ENCODE measurements around the gene RPLP2.

The RPLP2 gene

DNA sequence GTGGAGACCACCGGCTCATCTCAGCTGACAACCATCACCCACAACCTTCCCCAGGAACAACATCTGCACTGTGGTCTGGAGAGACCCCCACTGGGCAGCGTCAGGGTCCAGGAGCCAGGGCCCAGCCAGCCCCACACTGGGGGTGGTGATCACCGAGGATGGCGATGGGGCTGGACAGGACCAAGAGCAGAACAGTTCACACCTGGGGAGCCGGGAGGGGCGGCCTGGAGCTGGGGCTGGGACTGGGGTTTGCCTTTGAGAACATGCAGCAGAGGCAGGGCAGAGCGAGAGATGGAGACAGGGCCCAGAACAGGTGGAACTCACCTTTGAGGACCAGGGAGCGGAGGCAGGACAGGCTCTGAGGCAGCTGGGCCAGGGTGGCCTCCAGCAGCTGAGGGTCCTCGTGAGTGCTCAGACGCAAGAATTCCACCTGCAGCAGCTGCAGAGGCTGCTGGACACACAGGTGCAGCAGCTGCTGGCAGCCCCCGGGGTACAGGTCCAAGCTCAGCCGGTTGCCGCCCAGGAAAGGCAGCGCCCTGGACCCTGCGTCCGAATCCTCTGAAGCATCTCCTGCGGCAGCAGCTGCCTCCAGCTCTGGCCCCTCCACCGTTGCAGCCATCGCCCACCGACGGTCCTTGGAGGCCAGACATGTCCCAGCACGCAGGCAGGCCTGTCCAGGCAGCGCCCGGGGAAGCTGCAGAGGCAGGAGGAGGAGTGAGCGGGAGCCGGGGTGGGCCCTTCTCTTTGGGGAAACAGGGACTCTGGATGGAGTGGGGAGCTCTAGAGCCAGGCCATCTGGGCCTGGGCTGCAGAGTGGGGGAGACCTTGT, 5.8 kb upstream of the RPLP2 start:
- DNase-seq (ENCODE audit: low spot score), result no peak

DNA sequence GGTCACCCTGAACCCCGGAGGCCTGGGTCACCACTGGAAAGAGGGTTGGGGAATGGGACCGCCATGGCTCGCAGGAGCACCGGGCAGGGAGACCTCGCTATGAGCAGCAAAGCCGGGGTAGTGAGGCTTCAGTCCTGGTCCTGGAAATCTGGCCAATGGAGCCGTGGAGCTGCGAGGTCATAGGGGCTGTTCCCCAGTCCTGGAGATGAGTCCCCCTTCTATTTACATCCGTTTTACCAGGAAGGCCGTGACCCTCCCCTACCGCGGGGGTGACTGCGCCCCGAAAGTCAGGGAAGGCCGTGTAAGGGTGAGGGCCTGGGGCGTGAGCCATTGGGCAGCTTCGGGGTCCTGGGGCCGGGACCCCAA, 5.2 kb upstream of the RPLP2 start:
- no peak for DNase-seq (ENCODE audit: low spot score)

DNA sequence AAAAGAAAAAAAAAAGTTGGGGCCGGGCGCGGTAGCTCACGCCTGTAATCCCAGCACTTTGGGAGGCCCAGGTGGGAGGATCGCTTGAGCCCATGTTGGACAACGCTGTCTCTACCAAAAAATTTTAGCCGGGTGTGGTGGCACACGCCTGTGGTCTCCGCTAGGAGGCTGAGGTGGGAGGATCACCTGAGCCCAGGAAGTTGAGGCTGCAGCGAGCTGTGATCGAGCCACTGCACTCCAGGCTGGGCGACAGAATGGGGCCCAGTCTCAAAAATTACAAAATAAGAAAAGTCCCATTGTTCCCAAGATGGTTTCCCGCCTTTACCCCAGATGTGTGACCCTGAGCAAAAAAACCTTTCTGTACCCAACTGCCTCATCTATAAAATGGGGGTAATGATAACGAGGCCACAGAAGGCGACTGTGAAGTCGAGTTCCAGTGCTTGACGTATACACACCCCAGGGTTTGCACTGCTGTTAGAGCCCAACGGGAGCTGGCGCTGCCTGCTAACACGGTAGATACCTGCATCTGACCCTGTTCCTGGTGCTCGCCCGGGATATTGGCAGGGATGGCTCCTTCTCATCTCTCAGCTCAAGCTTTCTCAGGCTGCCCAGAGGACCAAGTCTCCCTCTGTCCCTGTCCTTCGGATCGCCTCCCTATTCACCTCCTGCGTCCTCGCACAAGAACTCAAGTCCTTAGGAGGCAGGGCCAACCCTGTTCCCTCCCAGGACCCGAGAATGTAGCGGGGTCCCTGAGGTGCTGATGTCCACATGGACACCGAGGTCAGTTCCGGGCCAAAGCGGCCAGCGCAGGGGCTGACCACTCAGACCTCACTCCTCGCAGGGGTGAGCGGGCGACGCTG, 1.1 kb upstream of the RPLP2 start:
- no peak for DNase-seq (ENCODE audit: low spot score)

DNA sequence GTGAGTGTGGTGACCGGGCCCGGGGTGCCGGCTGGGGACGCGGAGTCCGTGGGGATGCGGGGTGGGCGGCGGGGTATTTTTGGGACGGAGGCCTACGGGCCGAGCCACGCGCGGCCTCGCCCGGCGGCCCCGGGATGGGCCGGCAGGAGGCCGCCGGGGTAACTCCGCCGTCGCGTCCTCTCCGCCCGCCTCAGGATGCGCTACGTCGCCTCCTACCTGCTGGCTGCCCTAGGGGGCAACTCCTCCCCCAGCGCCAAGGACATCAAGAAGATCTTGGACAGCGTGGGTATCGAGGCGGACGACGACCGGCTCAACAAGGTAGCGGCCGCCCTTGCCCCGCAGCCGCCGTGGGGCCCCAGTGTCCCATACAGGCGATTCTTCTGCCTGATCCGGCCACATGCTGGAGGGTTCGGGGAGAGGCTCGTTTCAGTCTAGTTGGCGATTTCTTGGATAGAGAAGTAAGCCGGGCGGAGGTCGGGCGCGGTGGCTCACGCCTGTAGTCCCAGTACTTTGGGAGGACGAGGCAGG, 337 bp downstream of the RPLP2 start:
- no peak for DNase-seq (ENCODE audit: low spot score)

DNA sequence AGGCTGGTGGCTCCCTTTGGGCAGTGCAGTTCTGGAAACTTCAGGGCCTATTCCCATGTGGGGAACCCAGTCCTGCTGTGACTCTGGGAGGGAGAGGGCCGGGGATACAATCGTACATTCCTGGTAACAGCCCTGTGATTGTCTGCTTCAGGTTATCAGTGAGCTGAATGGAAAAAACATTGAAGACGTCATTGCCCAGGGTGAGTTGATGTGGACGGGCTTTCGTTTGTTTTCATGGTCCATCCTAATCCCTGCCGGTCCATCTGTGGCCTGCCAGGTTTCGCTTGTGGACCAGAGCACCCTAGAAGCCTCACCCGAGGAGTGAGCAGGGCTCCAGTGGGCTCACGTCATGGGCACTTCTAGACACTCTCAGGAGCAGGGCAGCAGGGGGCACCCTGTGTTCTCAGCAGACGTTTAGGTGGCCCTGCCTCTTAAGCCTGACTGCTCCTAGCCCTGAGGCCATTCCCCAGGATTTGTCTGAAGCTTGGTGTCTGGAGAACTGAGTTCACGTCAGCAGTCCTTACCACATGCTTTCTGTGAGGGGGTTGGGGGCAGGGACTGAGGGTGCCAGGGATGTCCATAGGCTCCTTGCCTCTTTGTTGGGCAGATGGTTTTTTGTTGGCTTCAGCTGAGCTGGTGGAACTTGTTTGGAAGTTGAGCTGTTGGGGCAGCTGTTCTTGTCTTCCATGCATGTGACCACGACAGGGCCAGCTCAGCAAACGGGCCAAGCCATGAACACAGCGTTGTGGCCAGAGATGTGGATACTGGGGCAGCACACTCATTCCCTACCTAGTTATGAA, 1.9 kb downstream of the RPLP2 start:
- DNase-seq (ENCODE audit: low spot score), result no peak

DNA sequence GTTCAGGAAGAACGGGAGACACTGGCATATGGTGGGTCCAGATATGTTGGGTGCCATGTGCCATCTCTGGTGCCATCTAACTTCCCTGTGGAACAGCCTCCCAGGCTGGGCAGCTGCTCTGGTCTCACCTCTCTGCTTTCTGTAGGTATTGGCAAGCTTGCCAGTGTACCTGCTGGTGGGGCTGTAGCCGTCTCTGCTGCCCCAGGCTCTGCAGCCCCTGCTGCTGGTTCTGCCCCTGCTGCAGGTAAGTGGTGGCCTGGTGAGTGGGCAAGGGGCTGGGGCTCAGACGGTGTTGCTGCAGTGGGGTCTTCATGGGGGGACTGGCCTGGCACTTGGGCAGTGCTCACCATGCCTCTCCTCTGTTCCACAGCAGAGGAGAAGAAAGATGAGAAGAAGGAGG, 2.6 kb downstream of the RPLP2 start:
- DNase-seq (ENCODE audit: low spot score), result no peak

DNA sequence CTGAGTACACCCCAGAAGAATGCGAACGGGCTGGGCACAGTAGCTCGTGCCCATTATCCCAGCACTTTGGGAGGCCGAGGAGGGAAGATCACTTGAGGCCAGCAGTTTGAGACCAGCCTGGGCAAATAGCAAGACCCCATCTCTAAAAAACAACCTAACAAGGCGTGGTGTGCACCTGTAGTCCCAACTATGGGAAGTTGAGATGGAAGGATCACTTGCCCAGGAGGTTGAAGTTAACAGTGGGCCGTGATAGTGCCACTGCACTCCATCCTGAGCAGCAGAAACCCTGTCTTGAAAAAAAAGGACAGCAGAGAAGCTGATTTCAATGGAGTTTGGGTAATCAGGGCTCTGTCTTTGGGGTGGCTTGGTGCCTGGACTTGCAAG, 3.3 kb downstream of the RPLP2 start:
- no peak for DNase-seq (ENCODE audit: low spot score)

DNA sequence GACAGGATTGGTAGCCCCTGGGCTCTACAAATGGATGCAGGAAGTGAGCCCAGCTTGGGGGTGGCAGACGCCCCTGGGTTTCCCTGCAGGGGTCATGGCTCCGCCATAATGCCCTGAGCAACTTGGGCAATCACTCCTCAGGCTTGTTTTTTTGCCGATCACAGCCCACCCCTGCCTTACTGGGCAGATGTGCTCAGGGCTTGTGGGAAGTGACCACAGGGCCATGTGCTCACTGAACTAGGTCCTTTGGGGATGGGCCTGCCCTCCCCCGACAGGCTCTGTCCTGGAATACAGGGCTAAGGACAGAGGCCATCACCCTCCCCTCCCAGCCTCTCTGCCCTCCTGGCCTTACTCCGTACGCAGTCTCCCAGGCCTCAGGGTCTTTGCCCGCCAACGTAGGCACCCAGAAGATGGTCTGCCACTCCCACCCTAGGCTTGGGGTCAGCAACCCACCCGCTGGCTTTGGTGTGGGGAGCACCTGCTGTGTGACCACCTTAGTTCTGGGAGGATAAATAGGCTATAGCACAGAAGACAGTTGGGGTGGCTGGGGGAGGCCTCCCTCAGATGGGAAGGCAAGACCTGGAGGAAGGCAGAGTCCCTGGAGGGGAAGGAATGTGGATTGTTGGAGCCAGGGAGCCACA, 3.8 kb downstream of the RPLP2 start:
- no peak for DNase-seq (ENCODE audit: low spot score)

DNA sequence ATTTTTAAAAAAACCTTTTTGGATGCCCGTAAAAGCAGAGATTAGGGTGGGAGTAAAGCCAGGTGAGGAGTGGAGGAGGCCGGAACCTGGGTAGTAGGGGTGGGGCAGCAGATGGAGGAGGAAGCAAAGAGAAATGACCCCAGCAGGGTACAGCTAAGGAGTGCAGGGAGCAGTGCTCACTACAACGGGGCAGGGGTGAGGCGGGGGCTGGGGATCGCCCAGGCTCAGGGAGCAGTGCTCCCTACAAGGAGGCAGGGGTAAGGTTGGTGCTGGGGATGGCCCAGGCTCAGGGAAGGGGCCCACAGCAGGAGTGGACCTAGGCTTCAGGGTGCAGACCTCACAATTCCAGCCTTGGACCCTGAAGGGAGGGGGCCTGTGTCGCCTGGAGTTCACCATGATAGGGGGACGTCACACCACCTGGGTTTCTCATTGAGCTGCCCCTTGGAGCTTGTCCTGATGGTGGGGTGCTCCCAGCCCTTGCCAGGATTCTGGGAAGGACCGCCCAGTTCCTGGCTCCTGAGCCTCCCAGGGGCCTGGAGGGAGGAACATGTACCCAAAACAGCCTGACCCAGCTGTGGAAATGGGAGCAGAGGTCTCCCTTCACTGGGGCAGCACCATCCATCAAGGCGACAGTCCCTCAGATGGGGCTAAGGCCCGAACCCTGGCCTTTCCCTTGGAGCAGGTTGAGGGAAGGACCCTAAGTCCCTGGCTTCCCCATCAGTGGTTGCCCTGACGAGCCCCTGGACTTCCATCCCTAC, 6.1 kb downstream of the RPLP2 start:
- no peak for DNase-seq (ENCODE audit: low spot score)

DNA sequence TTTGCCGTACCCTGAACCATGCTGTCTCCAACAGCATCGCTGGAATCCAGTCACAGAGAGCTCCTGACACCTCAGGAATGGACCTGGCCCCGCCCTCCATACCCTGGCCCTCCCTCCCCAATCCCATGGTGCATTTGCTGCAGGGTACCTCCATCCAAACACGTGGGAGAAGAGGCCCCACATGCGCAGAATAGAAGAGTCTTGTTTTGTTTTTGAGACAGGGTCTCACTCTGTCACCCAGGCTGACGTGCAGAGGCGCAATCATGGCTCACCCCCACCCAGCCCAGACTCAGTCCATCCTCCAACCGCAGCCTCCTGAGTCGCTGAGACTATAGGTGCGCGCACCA, 6.6 kb downstream of the RPLP2 start:
- no peak for DNase-seq (ENCODE audit: low spot score)

DNA sequence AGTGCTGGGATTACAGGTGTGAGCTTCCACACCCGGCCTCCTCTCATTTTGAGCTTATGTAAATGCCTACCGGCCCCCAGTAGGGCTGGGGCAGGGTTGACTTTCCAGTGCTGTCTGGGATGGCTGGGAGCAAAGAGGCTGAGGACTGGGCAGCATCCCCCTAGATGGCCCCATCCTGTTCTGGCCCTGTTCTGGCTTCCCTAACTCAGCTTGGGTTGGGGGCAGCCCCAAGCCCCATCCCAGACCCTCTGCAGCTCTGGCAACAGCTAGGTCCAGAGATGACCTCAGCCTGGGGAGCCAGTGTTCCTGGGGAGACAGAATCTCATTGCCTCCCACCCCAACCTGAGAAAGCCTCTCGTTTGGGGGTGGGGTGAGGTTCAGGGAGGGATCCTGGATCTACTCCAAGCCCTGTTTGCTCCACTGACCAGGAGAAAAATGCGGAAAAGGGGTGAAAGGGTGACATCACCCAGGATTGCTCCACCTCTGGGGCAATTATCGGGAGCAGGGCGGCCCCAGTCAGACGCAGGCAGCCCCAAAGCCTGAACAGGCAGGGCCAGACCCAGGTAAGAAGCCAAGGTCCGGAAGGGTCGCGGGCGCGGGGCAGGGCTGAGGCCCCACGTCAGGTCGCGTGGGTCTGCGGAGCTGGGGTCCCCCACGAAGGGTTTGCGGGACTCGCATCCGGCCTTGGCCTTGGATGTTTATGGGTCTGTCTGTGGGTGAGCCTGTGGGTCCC, 8.8 kb downstream of the RPLP2 start, which contains the start of gene PNPLA2:
PNPLA2 (plus strand) TSS at position 519 of the 733 bp plus-strand sequence. CDS start 805 bp downstream, outside the sequence.
- DNase-seq (ENCODE audit: low spot score), result no peak

DNA sequence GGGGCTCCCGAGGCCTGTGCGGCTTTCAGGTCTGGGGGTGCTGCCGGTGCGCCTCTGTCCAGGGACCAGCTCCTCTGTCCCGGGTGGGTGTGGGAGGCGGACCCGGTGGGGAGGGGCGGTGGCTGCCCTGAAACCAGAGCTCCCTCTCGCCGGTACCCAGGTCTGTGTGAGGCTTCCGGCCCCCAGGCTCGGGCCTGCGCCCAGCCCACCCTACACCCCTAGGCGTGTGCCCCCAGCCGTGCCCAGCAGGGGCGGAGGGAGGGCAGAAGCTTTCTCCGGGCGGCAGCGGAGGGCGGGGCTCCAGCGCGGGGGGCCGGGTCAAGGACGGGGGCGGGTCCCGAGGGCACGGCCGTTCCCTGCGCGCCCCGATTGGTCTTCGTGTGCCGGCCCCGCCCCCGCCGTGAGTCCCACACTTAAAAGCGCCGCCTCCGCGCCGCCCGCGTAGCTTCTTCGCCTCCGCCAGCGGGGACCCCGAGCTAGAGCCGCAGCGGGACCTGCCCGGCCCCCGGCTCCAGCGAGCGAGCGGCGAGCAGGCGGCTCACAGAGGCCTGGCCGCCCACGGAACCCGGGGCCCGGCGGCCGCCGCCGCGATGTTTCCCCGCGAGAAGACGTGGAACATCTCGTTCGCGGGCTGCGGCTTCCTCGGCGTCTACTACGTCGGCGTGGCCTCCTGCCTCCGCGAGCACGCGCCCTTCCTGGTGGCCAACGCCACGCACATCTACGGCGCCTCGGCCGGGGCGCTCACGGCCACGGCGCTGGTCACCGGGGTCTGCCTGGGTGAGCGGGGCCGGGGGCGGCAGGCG, 9.6 kb downstream of the RPLP2 start:
- DNase-seq (ENCODE audit: low spot score), result peak; percentile 93

DNA sequence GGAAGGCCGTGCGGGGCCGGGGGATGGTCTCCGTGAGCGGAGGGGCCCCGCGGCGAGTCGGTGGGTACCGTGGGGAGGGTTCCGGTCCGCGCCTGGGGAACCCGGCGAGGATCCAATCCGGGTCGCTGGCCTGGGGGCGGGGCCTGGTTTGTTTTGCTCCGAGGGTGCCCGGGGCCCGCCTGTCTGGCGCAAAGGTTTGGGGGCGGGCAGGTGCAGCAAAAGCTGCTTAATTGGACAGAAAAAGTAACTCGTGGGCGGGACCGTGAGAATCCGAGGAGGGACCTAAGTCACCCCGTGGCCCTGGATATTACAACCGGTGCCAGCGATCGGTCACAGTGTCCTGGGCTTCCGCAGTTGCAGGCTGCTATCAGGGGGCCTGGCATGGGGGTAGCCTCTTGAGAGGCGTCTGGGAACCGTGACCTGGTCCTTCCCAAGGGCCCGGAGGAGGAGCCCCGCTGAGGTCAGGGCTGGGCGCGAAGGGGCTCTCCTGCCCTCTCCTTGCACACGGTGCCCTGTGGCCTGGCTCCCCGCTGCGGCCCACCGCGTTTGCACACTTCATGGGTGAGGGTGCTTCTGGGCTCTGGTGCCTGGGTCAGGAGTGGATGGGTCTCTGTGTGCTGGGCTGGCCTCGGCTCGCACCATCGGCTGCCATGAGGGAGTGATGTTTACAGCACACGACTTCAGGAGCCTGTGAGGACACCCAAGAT, 10.3 kb downstream of the RPLP2 start:
- peak; percentile 78 for DNase-seq (ENCODE audit: low spot score)

DNA sequence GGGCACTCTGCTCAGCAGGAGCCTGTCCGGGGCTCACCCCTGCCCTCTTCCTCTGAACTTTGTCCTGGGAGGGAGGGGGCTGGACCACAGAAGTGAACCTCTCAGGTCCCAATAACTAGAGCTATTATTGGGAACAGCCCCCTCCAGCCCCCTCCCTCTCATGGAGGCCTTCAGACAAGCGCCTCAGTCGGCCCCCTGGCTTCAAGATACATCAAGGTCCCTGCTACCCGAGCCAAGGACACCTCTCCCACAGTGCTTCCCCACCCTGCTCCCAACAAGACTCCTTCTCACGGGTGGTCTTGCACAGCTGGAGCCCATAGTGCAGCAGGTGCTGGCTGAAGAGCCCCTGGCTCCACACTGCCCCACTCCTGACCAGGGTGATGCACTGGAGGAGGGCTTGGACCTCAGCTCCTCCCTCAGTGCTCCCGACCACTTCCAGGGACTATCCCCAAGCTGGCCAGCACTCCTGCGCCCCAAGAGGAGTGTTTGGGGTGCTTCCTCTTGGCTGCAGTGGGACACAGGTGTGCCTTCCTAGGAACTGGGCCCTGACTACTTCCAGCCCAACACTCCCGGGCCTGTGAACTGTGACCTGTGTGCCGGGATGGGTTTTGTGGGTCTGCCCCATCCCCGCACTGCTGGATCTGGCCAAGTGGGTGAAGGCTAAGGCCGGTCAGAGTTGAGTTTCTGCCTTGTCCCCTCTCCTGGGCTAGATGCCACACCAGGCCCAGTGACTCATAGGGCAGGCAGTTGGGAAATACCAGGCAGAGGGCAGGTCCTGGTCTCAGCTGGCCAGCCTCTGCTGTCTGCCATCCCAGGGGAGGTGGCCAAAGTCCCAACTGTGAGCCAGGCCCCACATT, 11.1 kb downstream of the RPLP2 start:
- no peak for DNase-seq (ENCODE audit: low spot score)

DNA sequence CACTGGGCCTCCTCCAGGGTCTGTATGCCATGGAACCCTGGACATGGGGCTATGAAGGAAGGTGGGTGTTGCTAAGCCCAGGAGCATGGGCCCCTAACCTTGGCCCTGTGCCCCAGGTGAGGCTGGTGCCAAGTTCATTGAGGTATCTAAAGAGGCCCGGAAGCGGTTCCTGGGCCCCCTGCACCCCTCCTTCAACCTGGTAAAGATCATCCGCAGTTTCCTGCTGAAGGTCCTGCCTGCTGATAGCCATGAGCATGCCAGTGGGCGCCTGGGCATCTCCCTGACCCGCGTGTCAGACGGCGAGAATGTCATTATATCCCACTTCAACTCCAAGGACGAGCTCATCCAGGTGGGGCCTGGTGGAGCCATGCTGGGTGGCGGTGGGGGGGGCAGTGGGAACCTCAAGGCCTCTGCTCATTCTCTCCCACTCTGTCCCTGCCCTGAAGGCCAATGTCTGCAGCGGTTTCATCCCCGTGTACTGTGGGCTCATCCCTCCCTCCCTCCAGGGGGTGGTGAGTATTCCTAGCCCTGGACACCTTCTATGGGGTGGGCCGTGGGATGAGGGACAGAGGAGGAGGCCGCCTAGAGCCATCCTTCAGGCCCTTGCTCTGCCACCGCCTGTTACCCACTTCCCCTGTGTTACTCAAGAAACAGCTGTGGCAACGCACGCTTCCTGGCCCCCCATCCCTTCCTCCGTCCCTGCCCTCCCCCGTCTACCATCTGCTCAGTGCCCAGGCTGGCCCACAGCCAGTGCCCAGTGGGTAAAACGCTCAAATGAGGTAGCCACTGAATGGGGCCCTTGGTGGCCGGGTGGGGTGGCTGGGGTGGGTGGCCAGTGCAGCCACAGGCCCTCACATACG, 12.0 kb downstream of the RPLP2 start:
- DNase-seq (ENCODE audit: low spot score), result no peak

DNA sequence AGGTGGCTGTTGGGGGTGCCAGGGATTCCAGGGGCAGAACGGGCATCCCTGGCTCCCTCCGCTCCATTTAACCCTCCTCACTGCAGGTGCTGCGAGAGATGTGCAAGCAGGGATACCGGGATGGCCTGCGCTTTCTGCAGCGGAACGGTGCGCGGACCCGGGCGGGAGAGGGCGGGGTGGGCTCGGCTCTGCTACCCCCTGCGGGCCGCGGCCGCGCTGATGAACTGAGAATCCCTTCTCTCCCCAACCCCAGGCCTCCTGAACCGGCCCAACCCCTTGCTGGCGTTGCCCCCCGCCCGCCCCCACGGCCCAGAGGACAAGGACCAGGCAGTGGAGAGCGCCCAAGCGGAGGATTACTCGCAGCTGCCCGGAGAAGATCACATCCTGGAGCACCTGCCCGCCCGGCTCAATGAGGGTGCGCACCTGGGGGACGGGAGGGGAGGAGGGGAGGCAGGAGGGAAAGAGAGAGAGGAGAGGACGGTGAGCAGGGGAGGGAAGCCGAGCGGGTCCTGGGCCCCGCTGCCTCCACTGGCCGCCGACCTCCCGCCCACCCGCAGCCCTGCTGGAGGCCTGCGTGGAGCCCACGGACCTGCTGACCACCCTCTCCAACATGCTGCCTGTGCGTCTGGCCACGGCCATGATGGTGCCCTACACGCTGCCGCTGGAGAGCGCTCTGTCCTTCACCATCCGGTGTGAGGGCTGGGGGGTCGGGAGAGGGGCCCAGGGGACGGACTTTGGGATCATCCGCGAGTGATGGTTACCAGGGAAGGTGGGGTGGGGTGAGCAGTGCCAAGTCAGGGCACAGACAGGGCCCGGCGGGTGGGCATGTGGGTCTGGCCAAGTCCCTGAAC, 13.9 kb downstream of the RPLP2 start:
- DNase-seq (ENCODE audit: low spot score), result no peak

Measured in ecto neural progenitor cell (in vitro differentiated cells).